Right lobe of liver (tissue), 4 donors: Measurements from ENCODE around the gene WDR88.

ENCODE experiments used
- CTCF ChIP-seq, 4 donors: fragments of 200-600 bp in 3 of 4; fragments of 450-650 bp in 1 of 4; IDR thresholded peaks; one replicate each; pipeline versions ENCODE4 v1.5.1 to v1.8.0; 2016 to 2022; ENCODE audit warnings: antibody characterized with exemption in 4 of 4, mild to moderate bottlenecking in 2 of 4
- POLR2A ChIP-seq: fragments of 450-650 bp; IDR thresholded peaks from one replicate; pipeline ENCODE4 v1.6.1; 2017; ENCODE audit warnings: antibody characterized with exemption, mild to moderate bottlenecking
- donor health status: DM: no; HTN: no; CAD: no.
- donor health status: DM: no; HTN: no; CAD: no.
- donor health status: DM: no; HTN: yes; CAD: no.

GRCh38 chr19:33129901-33130300 lies 2.0 kb upstream of the WDR88 start:
- TF ChIP-seq POLR2A (no peak), CTCF (IDR thresholded peaks at IDR 0.05) (no peak)
